IMR-90 (cell line): ENCODE data around the gene TXNL4A. TPM values are rescaled to one million over a fixed set of nuclear protein-coding genes. Genes with fewer than 3 reads are reported as not detected.

ENCODE experiments used
- ATAC-seq: fragments of 200-7000 bp; cut with Tn5 transposase; 2 replicates; pipeline ENCODE4 v1.9.1; 2020; ENCODE audit warnings: low read depth, mild to moderate bottlenecking, moderate library complexity
- BruUV-seq: library from RNA; stranded (reverse); fragments of 400-500 nt; replicated peaks from 2 replicates; lab custom pipeline; 2021; lab: Mats Ljungman, UMichigan
- CTCF ChIA-PET: fragments of 300-600 bp; formaldehyde crosslinking; extraction: SDS; loops from one replicate; lab custom pipeline; 2021; ENCODE audit warnings: antibody characterized with exemption; lab: Yijun Ruan, JAX
- POLR2A ChIA-PET: fragments of 300-600 bp; sonication (Branson Sonifier 250); formaldehyde crosslinking; loops from one replicate; lab custom pipeline; 2022; ENCODE audit warnings: antibody characterized with exemption; ENCODE audit not compliant: unreplicated experiment; lab: Charles Lee
- DNase-seq: peaks from one replicate; pipeline ENCODE4 v3.0.0; 2013
- H2AFZ ChIP-seq: replicated peaks from 2 replicates; pipeline ENCODE3; 2013; ENCODE audit warnings: low read length, mild to moderate bottlenecking; ENCODE audit not compliant: poor library complexity
- H2AK5ac ChIP-seq: 2 replicates; pipeline ENCODE4 v1.6.1; 2013; ENCODE audit warnings: low read depth, low read length, inconsistent platforms
- H2AK9ac ChIP-seq: replicated peaks from 2 replicates; pipeline ENCODE3; 2013; ENCODE audit warnings: mild to moderate bottlenecking, low read depth, low read length, moderate library complexity; ENCODE audit not compliant: poor library complexity
- H2BK120ac ChIP-seq: 2 replicates; pipeline ENCODE4 v1.6.1; 2013; ENCODE audit warnings: low read depth, low read length, inconsistent platforms
- H2BK15ac ChIP-seq: 3 replicates; pipeline ENCODE4 v1.6.1; 2013; ENCODE audit warnings: low read depth, low read length, inconsistent platforms
- H2BK20ac ChIP-seq: 2 replicates; pipeline ENCODE4 v1.6.1; 2013; ENCODE audit warnings: low read depth, mild to moderate bottlenecking, inconsistent platforms, low read length, moderate library complexity
- H2BK5ac ChIP-seq: 2 replicates; pipeline ENCODE4 v1.6.1; 2013; ENCODE audit warnings: mild to moderate bottlenecking, low read depth, low read length, inconsistent platforms; ENCODE audit not compliant: poor library complexity, severe bottlenecking
- H3K14ac ChIP-seq: replicated peaks from 2 replicates; pipeline ENCODE4 v1.6.1; 2013; ENCODE audit warnings: low read depth, low read length, inconsistent platforms
- H3K18ac ChIP-seq: 2 replicates; pipeline ENCODE4 v1.6.1; 2013; ENCODE audit warnings: low read depth, low read length, control low read depth
- H3K23ac ChIP-seq: 2 replicates; pipeline ENCODE4 v1.6.1; 2013; ENCODE audit warnings: low read depth, low read length, inconsistent platforms
- H3K27ac ChIP-seq: 2 replicates; pipeline ENCODE4 v1.5.1; 2013; ENCODE audit warnings: mild to moderate bottlenecking, control low read depth, low read length; ENCODE audit not compliant: insufficient read depth
- H3K27me3 ChIP-seq: 2 replicates; pipeline ENCODE4 v1.6.1; 2013; ENCODE audit warnings: low read length; ENCODE audit not compliant: control insufficient read depth, insufficient read depth
- H3K36me3 ChIP-seq: 2 replicates; pipeline ENCODE4 v1.6.1; 2013; ENCODE audit warnings: low read length, mixed read lengths; ENCODE audit not compliant: control insufficient read depth, insufficient read depth
- H3K4ac ChIP-seq: 2 replicates; pipeline ENCODE4 v1.6.1; 2013; ENCODE audit warnings: low read depth, low read length, inconsistent platforms
- H3K4me1 ChIP-seq: 2 replicates; pipeline ENCODE4 v1.6.1; 2013; ENCODE audit warnings: low read length, mixed read lengths; ENCODE audit not compliant: control insufficient read depth, insufficient read depth
- H3K4me2 ChIP-seq: 2 replicates; pipeline ENCODE4 v1.6.1; 2013; ENCODE audit warnings: low read depth, mild to moderate bottlenecking, control low read depth, low read length, moderate library complexity
- H3K4me3 ChIP-seq: 2 replicates; pipeline ENCODE4 v1.5.1; 2013; ENCODE audit warnings: low read depth, mild to moderate bottlenecking, control low read depth, low read length, moderate library complexity; ENCODE audit not compliant: insufficient read depth
- H3K56ac ChIP-seq: 2 replicates; pipeline ENCODE4 v1.6.1; 2013; ENCODE audit warnings: low read length, inconsistent platforms; ENCODE audit not compliant: insufficient read depth; ENCODE audit errors: extremely low read depth
- H3K79me1 ChIP-seq, 2 experiments: 2 replicates each; pipeline ENCODE4 v1.6.1; 2013; ENCODE audit warnings: low read length in 2 of 2, inconsistent platforms in 1 of 2, low read depth in 1 of 2
- H3K9ac ChIP-seq: 2 replicates; pipeline ENCODE4 v1.6.1; 2013; ENCODE audit warnings: low read depth, low read length, control low read depth
- H3K9me1 ChIP-seq: 2 replicates; pipeline ENCODE4 v1.6.1; 2013; ENCODE audit warnings: low read length, inconsistent platforms; ENCODE audit not compliant: insufficient read depth
- H3K9me3 ChIP-seq: 2 replicates; pipeline ENCODE4 v1.6.1; 2013; ENCODE audit warnings: low read length; ENCODE audit not compliant: control insufficient read depth, insufficient read depth
- H4K20me1 ChIP-seq: 2 replicates; pipeline ENCODE4 v1.6.1; 2013; ENCODE audit warnings: low read length, inconsistent platforms; ENCODE audit not compliant: insufficient read depth
- H4K5ac ChIP-seq: 2 replicates; pipeline ENCODE4 v1.6.1; 2013; ENCODE audit warnings: mild to moderate bottlenecking, low read depth, low read length, control low read depth
- H4K8ac ChIP-seq, 2 experiments: 2 replicates each; pipeline ENCODE4 v1.6.1; 2013; ENCODE audit warnings: low read depth in 2 of 2, low read length in 2 of 2, control low read depth in 1 of 2, inconsistent platforms in 1 of 2
- H4K91ac ChIP-seq: 2 replicates; pipeline ENCODE4 v1.6.1; 2013; ENCODE audit warnings: low read depth, low read length, inconsistent platforms; ENCODE audit not compliant: insufficient read depth
- BHLHE40 ChIP-seq: fragments of 150-350 bp; IDR thresholded peaks from 2 replicates; pipeline ENCODE4 v1.6.1; 2016; ENCODE audit warnings: mild to moderate bottlenecking, low read depth, low read length
- FOS ChIP-seq: fragments of 150-350 bp; IDR thresholded peaks from 2 replicates; pipeline ENCODE4 v1.6.1; 2016; ENCODE audit warnings: low read depth, low read length
- MAFK ChIP-seq: IDR thresholded peaks from 2 replicates; pipeline ENCODE4 v1.6.1; 2012; ENCODE audit warnings: low read depth, low read length, improper control_type of control experiment
- MAZ ChIP-seq: IDR thresholded peaks from 2 replicates; pipeline ENCODE4 v1.6.1; 2012; ENCODE audit warnings: low read depth, mild to moderate bottlenecking, low read length, improper control_type of control experiment, moderate library complexity, borderline replicate concordance
- POLR2A ChIP-seq: IDR thresholded peaks from 2 replicates; pipeline ENCODE4 v1.6.1; 2012; ENCODE audit warnings: mild to moderate bottlenecking, low read depth, low read length
- RAD21 ChIP-seq: IDR thresholded peaks from 2 replicates; pipeline ENCODE4 v1.6.1; 2012; ENCODE audit warnings: low read length, improper control_type of control experiment
- RCOR1 ChIP-seq: IDR thresholded peaks from 2 replicates; pipeline ENCODE4 v1.6.1; 2012; ENCODE audit warnings: mild to moderate bottlenecking, low read length, improper control_type of control experiment; ENCODE audit not compliant: insufficient replicate concordance
- RFX5 ChIP-seq: IDR thresholded peaks from 2 replicates; pipeline ENCODE4 v1.8.0; 2012; ENCODE audit warnings: low read depth, mild to moderate bottlenecking, low read length, moderate library complexity
- SMC3 ChIP-seq: fragments of 150-350 bp; IDR thresholded peaks from 2 replicates; pipeline ENCODE4 v1.6.1; 2016; ENCODE audit warnings: low read depth, mild to moderate bottlenecking, antibody characterized with exemption, low read length, moderate library complexity
- WGBS, 2 experiments: methylation state at CpG; one replicate each; pipeline versions ENCODE4 v1.1.5 to v1.1.7; 2013; ENCODE audit warnings: missing lambda C conversion rate in 2 of 2; ENCODE audit not compliant: insufficient read length in 1 of 2; ENCODE audit errors: extremely low coverage in 2 of 2; 5-methylcytosine and 5-hydroxymethylcytosine counted together
- dilution Hi-C: fragments of 300-500 bp; cut with HindIII; formaldehyde crosslinking; loops from one replicate; pipeline ENCODE4 v1.14.3; 2018; ENCODE audit warnings: low sequenced_read_pairs; ENCODE audit not compliant: unreplicated experiment
- in situ Hi-C: fragments of 300-500 bp; cut with MboI; formaldehyde crosslinking; loops from 3 replicates; pipeline ENCODE4 v1.14.3; 2019; ENCODE audit warnings: low sequenced_read_pairs, inconsistent platforms, mixed read lengths
- intact Hi-C: fragments of 100-400 bp; cut with micrococcal nuclease; formaldehyde crosslinking; loops from 2 replicates; pipeline ENCODE4 v1.10.0; 2022
- polyA plus RNA-seq, 3 experiments: library from polyadenylated mRNA; depleted of rRNA; stranded (reverse); fragments of >200 nt; gene quantifications; 2 replicates each; pipeline ENCODE4 v1.2.3, GENCODE V29; 2012; ENCODE audit warnings: low replicate concordance in 1 of 3
- total RNA-seq: library from RNA; depleted of rRNA; stranded (reverse); fragments of >200 nt; gene quantifications from 2 replicates; pipeline ENCODE4 v1.2.3, GENCODE V29; 2012
- TF ChIP-seq, protein P1 (sequence below): fragments of 150-350 bp; IDR thresholded peaks from 2 replicates; pipeline ENCODE4 v1.6.1; 2016; ENCODE audit warnings: low read depth, mild to moderate bottlenecking, low read length, moderate library complexity, borderline replicate concordance
- TF ChIP-seq, protein P2 (sequence below): conservative IDR thresholded peaks from 2 replicates; pipeline ENCODE4 v1.5.1; 2012; ENCODE audit warnings: mild to moderate bottlenecking, low read depth, low read length, improper control_type of control experiment
- TF ChIP-seq, protein P3 (sequence below): fragments of 150-350 bp; IDR thresholded peaks from 2 replicates; pipeline ENCODE4 v1.6.1; 2017; ENCODE audit warnings: mild to moderate bottlenecking, antibody characterized with exemption, low read length, low read depth

Gene TXNL4A
- total and polyA plus RNA-seq, 2 of the 4 experiments (the other 2 are of a cell fraction), result 38.7 to 103 TPM

DNA sequence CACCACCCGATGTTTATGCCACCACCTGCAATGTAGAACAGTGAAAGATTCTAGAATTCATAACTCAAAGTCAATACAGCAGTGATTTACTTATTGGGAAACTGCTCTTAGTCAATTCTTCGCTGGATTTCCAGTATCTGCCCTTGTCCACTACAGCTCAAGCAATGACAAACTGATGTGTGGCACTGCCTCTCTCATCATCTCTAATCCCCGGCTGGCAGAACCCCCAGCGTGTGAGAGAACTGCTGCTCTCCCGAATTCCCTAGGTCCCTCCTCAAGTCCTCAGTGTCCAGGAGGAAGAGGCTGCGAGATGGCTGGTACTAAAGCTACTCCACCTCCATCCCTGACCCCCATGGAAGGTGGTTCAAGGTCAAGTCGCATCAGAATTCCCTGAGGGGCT is 1.6 kb downstream of the TXNL4A start:
- H3K4me1 ChIP-seq, result peaks cover 11% of the 10 kb centered on the region
- TF ChIP-seq FOS, result no peak
- TF ChIP-seq RAD21, result no peak
- TF ChIP-seq RFX5, result no peak
- no peak for TF ChIP-seq SMC3
- TF ChIP-seq, protein P1, sequence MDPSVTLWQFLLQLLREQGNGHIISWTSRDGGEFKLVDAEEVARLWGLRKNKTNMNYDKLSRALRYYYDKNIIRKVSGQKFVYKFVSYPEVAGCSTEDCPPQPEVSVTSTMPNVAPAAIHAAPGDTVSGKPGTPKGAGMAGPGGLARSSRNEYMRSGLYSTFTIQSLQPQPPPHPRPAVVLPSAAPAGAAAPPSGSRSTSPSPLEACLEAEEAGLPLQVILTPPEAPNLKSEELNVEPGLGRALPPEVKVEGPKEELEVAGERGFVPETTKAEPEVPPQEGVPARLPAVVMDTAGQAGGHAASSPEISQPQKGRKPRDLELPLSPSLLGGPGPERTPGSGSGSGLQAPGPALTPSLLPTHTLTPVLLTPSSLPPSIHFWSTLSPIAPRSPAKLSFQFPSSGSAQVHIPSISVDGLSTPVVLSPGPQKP, result no peak
- TF ChIP-seq MAFK, result no peak
- TF ChIP-seq MAZ, result no peak
- TF ChIP-seq, protein P2, sequence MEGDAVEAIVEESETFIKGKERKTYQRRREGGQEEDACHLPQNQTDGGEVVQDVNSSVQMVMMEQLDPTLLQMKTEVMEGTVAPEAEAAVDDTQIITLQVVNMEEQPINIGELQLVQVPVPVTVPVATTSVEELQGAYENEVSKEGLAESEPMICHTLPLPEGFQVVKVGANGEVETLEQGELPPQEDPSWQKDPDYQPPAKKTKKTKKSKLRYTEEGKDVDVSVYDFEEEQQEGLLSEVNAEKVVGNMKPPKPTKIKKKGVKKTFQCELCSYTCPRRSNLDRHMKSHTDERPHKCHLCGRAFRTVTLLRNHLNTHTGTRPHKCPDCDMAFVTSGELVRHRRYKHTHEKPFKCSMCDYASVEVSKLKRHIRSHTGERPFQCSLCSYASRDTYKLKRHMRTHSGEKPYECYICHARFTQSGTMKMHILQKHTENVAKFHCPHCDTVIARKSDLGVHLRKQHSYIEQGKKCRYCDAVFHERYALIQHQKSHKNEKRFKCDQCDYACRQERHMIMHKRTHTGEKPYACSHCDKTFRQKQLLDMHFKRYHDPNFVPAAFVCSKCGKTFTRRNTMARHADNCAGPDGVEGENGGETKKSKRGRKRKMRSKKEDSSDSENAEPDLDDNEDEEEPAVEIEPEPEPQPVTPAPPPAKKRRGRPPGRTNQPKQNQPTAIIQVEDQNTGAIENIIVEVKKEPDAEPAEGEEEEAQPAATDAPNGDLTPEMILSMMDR, result no peak
- no peak for TF ChIP-seq RCOR1
- no peak for TF ChIP-seq BHLHE40
- TF ChIP-seq, protein P3, sequence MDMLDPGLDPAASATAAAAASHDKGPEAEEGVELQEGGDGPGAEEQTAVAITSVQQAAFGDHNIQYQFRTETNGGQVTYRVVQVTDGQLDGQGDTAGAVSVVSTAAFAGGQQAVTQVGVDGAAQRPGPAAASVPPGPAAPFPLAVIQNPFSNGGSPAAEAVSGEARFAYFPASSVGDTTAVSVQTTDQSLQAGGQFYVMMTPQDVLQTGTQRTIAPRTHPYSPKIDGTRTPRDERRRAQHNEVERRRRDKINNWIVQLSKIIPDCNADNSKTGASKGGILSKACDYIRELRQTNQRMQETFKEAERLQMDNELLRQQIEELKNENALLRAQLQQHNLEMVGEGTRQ, result no peak
- no peak for TF ChIP-seq POLR2A
- H2AFZ ChIP-seq, result no peak overlapping the region
- H2BK120ac ChIP-seq, result no peak overlapping the region
- peaks cover 16 to 55% of the 10 kb centered on the region in 2 experiments for H3K79me1 ChIP-seq
- H3K18ac ChIP-seq, result no peak overlapping the region
- WGBS, 2 experiments, result no CpG with 5 or more reads among the region's 7 CpGs
- H3K4me2 ChIP-seq, result peak overlapping the region; percentile 86
- CTCF ChIA-PET, result no interaction called here
- peak overlapping the region; percentile 85 for H3K4me3 ChIP-seq
- 0 out of 2 replicates have a peak overlapping the region, but pooled peaks have one; percentile 55 for H3K23ac ChIP-seq
- H4K5ac ChIP-seq, result no peak overlapping the region
- H2AK9ac ChIP-seq, result no peak overlapping the region
- H4K8ac ChIP-seq, result no peak overlapping the region
- H2BK20ac ChIP-seq, result no peak overlapping the region
- dilution Hi-C loops, result no loop called here
- H2AK5ac ChIP-seq, result no peak overlapping the region
- no peak overlapping the region; the same call in 1 of the 2 replicates for H3K4ac ChIP-seq
- no peak for DNase-seq
- H4K20me1 ChIP-seq, result peaks cover 63% of the 10 kb centered on the region
- H3K9me1 ChIP-seq, result peaks cover 15% of the 10 kb centered on the region
- peak overlapping the region; percentile 11; the same call in 1 of the 2 replicates for H3K14ac ChIP-seq
- intact Hi-C loops, result loop anchor here (5.0 kb wide), 1 partner anchor 146 kb away; no protein-coding TSS in a partner anchor
- H2BK5ac ChIP-seq, result no peak overlapping the region
- no peaks in the 10 kb centered on the region for H3K9me3 ChIP-seq
- BruUV-seq, result TSS peak; percentile 10
- H4K91ac ChIP-seq, result no peak overlapping the region
- H3K27ac ChIP-seq, result peak overlapping the region; percentile 32
- peaks cover 12% of the 10 kb centered on the region for H3K36me3 ChIP-seq
- H3K27me3 ChIP-seq, result no peaks in the 10 kb centered on the region
- no peak for ATAC-seq
- peak overlapping the region; percentile 96 for H3K9ac ChIP-seq
- in situ Hi-C loops, result no loop called here
- no peak overlapping the region for H2BK15ac ChIP-seq
- H3K56ac ChIP-seq, result no peak overlapping the region
- POLR2A ChIA-PET, result no interaction called here
